ENCODE data around the gene SLC27A2. TPM values are rescaled to one million over a fixed set of nuclear protein-coding genes. Genes with fewer than 3 reads are reported as not detected.
A peak's percentile ranks its signal among the peaks of the same experiment; 100 is the strongest.

Gene SLC27A2
- total RNA-seq, 1 donor from 2014 or later, result 0.96 TPM

DNA sequence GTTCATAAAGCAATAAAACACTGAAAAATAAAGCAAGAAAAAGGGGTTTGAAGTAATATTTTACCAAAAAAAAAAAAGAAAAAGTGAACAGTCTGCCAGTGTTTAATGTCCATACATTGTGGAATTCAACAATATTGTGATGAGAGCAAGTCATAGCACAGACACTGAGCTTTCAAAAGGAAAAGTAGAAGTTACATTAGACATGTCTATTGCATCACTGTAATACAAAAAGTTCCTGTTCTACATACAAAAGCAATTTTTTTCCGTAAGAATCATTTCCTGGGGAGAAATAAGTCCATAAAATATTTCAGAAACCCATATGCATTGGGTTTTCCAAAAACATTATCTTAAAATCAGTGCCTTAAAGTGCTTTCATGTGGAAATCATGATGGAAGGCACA is 95.4 kb downstream of the SLC27A2 start:
- Histone ChIP-seq H3K27ac (no peak overlapping the region), H3K4me1 (no peaks in the 10 kb centered on the region), H3K4me3 (no peak overlapping the region), H3K27me3 (no peaks in the 10 kb centered on the region), H3K36me3 (no peaks in the 10 kb centered on the region), H3K9me3 (no peaks in the 10 kb centered on the region)
- intact Hi-C loops (cut with DNase I), result no loop called here
- TF ChIP-seq, protein P1, sequence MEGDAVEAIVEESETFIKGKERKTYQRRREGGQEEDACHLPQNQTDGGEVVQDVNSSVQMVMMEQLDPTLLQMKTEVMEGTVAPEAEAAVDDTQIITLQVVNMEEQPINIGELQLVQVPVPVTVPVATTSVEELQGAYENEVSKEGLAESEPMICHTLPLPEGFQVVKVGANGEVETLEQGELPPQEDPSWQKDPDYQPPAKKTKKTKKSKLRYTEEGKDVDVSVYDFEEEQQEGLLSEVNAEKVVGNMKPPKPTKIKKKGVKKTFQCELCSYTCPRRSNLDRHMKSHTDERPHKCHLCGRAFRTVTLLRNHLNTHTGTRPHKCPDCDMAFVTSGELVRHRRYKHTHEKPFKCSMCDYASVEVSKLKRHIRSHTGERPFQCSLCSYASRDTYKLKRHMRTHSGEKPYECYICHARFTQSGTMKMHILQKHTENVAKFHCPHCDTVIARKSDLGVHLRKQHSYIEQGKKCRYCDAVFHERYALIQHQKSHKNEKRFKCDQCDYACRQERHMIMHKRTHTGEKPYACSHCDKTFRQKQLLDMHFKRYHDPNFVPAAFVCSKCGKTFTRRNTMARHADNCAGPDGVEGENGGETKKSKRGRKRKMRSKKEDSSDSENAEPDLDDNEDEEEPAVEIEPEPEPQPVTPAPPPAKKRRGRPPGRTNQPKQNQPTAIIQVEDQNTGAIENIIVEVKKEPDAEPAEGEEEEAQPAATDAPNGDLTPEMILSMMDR (IDR thresholded peaks at IDR 0.05), result no peak
- DNase-seq (no peak), ATAC-seq (peak; percentile 41)

GRCh38 chr15:50278496-50278895 is 96.5 kb downstream of the SLC27A2 start:
- no peak overlapping the region for H3K4me3 ChIP-seq

GRCh38 chr15:50280271-50280670 is 98.3 kb downstream of the SLC27A2 start:
- no peak overlapping the region for H3K4me3 ChIP-seq
- no peaks in the 10 kb centered on the region for H3K9me3 ChIP-seq
- TF ChIP-seq, protein P1 (IDR thresholded peaks at IDR 0.05), result no peak
- no peak overlapping the region for H3K27ac ChIP-seq
- intact Hi-C loops (cut with DNase I), result no loop called here
- no peaks in the 10 kb centered on the region for H3K27me3 ChIP-seq
- H3K36me3 ChIP-seq, result peaks cover 6% of the 10 kb centered on the region
- DNase-seq (no peak), ATAC-seq (no peak)
- H3K4me1 ChIP-seq, result no peaks in the 10 kb centered on the region

More at GRCh38 chr15:50278496-50278895, 96.5 kb downstream of the SLC27A2 start:
- H3K4me1 ChIP-seq, result no peaks in the 10 kb centered on the region
- H3K27me3 ChIP-seq, result no peaks in the 10 kb centered on the region
- H3K36me3 ChIP-seq, result no peaks in the 10 kb centered on the region
- no peak overlapping the region for H3K27ac ChIP-seq
- DNase-seq (no peak), ATAC-seq (no peak)
- TF ChIP-seq, protein P1 (IDR thresholded peaks at IDR 0.05), result no peak
- no peaks in the 10 kb centered on the region for H3K9me3 ChIP-seq
- intact Hi-C loops (cut with DNase I), result no loop called here

DNA sequence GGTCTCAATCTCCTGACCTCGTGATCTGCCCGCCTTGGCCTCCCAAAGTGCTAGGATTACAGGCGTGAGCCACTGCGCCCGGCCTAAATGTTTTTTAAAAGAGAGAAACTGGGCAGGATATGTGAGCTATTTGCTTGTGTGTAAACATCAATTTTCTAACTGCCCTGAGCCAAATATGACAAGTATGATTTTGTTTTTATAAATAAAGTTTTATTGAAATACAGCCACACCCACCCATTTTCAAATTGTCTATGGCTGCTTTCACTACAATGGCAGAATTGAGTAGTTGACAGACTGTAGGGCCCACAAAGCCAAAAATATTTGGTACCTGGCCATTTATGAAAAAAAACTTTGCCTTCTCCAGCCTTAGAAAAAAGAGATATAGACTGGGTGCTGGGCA is 99.4 kb downstream of the SLC27A2 start:
- Histone ChIP-seq H3K4me3 (no peak overlapping the region), H3K36me3 (peaks cover 17% of the 10 kb centered on the region), H3K27me3 (no peaks in the 10 kb centered on the region), H3K9me3 (no peaks in the 10 kb centered on the region), H3K27ac (no peak overlapping the region), H3K4me1 (no peaks in the 10 kb centered on the region)
- no peak for ATAC-seq
- TF ChIP-seq, protein P1 (IDR thresholded peaks at IDR 0.05), result no peak
- no peak for DNase-seq
- intact Hi-C loops (cut with DNase I), result no loop called here

Other genes starting within 250 kb of the SLC27A2 start
- gene ATP8B4, start 63.0 kb upstream of the SLC27A2 start, total RNA-seq, result 9.4 TPM
- 4.1 TPM for gene HDC, start 83.5 kb downstream of the SLC27A2 start, total RNA-seq
- gene GABPB1, start 173.0 kb downstream of the SLC27A2 start, total RNA-seq, result 21.2 TPM
- 65.1 TPM for gene USP8, start 242.2 kb downstream of the SLC27A2 start, total RNA-seq

All from upper lobe of right lung (tissue), 1 donor.